NOMO-1 treated with DMSO at 0.1 percent for 48 hours (cell line): Measurements from ENCODE around the gene PLPP2.

Experiments
- DNase-seq: peaks from one replicate; lab custom pipeline; 2025; ENCODE audit not compliant: unreplicated experiment; lab: John Stamatoyannopoulos, UW

PLPP2 gene

DNA sequence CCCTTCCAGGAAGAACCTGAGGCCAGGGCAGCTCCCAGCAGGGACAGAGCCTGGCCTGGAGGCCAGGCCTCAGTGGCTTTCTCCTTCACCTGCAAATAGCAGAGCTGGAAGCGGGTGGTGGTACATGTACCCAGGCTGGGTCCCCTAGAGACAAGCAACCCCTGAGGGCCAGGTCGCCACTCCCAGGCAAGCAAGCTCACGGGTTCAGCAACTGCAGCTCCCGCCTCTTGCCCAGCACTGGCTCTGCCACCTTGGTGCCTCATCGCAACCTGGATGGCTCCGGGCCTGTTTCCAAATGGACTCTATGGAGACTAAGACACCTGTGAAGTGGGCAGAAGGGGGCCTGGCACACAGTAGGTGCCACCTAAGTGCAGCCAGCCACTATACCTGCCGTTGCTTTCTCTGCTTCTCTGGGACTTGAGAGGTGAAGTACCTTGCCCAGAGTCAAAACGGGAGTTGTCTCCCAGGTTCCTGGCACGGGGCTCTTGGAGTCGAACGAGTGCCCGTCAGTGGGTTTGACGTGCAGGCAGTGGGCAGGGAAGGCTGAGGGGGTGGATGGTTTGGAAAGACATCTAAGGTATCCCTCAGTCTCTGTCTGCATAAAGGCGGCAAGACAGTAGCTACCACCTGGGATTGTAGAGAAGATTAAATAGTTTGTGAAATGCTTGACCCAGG lies 2.4 kb upstream of the PLPP2 start:
- DNase-seq: no peak

- no peak for DNase-seq
Measured at GRCh38 chr19:292951-293350, 1.7 kb upstream of the PLPP2 start.

- no peak for DNase-seq
Measured at GRCh38 chr19:292281-292884, 1.2 kb upstream of the PLPP2 start.

DNA sequence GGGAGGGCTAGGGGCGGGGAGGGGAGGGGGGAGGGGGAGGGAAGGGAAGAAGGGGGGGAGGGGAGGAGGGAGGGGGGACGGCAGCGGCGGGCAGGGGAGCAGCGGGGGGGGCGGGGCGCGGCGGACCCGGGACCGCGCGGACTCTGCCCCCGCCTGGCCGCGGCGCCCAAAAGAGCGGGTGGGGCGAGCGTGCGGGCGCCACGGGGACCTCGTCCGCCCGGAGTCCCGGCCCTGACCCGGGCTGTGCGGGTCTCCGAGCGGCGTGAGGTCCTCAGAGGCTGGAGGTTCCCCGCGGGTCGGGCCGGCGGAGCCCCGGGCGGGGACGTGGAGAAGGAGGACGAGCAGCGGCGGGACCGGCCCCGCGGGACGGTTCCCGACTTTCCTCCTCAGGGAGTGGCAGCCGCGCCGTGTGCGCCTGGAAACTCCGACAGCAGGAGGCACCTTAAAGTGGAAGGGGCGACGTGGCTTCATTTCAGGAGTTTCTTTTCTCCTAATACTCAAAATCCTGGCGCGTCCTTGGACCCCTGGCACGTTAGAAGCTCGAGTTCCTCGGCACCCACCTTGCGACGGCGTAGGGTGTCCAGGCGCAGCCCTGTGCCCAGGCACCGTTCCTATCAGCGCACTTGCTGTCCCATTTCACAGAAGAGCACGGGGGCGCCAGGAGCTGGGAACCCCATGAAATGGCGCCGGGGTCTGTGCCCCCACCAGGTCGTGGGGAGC lies 518 bp upstream of the PLPP2 start:
- DNase-seq: no peak

GRCh38 chr19:290372-291005 lies 714 bp downstream of the PLPP2 start:
- DNase-seq: no peak

- no peak for DNase-seq
Measured at GRCh38 chr19:289651-290371, 1.4 kb downstream of the PLPP2 start.

GRCh38 chr19:288911-289310 lies 2.3 kb downstream of the PLPP2 start:
- DNase-seq: no peak

GRCh38 chr19:287381-287871 lies 3.8 kb downstream of the PLPP2 start:
- DNase-seq: no peak

DNA sequence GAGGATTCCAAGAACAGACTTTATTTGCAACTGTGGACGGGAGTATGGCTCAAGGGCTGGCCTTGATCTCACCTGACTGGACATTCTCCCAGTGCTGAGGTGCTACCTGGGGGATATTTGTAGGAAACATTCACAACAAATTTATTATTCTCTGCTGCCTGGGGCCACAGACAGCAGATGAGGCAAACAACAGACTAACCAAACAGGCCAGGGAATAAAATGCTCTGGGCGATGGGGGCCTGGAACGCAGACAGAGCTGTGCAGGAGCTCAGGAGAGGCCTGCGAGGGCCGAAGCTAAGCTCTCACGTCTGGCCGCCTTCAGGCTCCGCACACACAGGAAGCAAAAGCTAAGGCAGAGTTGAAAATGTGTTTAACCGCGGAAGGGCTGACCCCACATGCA lies 7.8 kb downstream of the PLPP2 start:
- DNase-seq: no peak

DNA sequence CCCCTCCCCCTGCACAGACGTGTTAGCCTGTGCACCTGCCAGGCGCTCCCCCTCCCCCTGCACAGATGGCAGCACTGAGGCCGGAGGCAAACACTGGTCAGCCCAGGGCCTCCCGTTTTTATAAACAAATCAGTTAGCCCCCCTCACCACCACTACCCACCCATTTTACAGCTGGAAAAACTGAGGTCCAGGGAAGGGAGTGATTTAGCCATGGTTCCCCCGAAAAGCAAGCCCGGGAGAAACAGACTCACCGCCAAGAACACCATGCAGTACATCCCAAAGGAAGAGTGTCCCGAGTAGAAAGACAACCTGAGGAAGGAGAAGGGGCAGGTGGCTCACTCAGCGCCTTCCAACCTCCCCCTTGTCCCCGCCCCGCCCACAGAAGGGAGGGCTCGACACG lies 8.7 kb downstream of the PLPP2 start:
- no peak for DNase-seq

- DNase-seq: no peak
Measured at GRCh38 chr19:281992-282391, 9.2 kb downstream of the PLPP2 start.

GRCh38 chr19:281156-281853 lies 9.9 kb downstream of the PLPP2 start:
- DNase-seq: no peak

- no peak for DNase-seq
Measured at GRCh38 chr19:280541-281009, 10.6 kb downstream of the PLPP2 start.

DNA sequence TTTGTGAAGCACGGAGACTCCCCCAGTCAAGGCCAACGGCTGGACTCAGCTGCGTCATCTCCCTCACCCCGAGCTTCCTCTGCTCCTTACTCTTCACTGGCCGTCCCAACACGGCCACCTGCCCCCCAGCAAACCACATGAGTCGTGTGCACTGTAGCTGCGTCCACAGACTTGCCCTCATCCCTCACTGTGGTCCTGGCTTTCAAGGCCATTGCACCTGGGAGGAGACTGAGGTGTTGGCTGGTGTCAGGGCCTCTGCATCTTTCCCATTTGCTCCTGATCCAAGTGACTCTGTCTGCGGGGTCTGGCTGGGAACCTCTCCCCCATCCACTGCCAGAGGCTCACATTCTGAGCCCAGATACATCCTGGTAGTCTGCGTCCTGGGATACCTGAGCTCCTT lies 11.5 kb downstream of the PLPP2 start:
- DNase-seq: no peak

DNA sequence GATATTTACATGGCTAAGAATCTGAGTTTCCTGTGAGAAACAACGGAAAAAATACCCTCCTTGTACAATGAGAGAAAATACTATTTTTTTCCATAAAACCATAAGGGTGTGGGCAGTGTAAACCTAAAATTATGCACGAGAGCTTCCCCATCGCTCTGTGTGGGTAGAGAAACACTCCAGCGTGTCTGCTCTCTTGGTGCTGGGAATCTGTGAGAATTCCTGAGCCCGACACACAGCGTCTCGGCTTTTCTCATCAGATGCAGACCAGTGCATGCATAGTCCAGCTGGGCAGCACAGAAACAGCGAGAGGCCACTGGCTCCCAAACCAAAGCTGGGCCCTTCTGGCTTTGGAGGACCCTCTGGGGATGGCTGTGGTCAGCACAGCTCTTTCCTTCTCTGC lies 12.0 kb downstream of the PLPP2 start:
- DNase-seq: no peak

- peak; percentile 6 for DNase-seq
Measured at GRCh38 chr19:277581-278165, 13.5 kb downstream of the PLPP2 start.

DNA sequence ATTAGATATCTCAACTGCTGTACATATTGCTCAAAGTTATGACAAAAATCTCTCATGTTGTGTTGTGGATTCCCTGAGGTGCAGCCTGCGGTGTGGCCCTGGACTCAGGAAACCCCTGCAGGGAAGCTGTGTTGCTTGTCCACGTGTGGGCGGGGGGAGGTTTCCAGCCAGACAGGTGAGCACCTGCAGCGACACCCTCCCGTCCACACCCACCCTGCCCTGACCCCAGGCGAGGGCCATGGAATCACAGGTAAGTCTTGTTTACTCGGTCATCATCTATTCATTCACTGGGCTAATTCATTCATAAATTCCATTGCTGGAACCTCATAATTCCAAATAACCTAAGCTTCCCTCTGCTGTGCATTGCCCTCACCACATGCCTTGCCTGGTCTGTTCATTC lies 14.1 kb downstream of the PLPP2 start:
- no peak for DNase-seq

GRCh38 chr19:275958-276646 lies 15.1 kb downstream of the PLPP2 start:
- no peak for DNase-seq

DNA sequence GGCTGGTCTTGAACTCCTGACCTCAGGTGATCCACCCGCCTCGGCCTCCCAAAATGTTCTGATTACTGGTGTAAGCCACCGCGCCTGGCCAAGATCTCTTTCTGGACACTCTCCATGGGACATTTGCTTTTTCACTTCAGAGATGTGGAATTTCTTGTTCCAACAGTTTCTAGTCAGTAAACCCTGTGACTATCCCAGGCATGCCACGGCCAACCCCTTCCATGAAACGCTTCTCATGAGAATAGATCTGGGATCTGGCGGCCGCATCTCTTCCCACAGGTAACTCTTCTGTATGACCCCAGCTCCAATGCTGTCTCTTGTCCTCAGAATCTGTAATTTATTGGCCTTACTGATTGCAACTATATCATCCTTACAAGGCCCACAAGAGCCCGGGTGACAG lies 16.2 kb downstream of the PLPP2 start:
- DNase-seq: no peak
